HepG2 (cell line): Measurements from ENCODE around the gene HSPB6. TPM values are rescaled to one million over a fixed set of nuclear protein-coding genes. Genes with fewer than 3 reads are reported as not detected.

Experiments
- ATRX ChIP-seq: sonication (generic); formaldehyde crosslinking; IDR thresholded peaks from 2 replicates; pipeline ENCODE4 v1.4.0; 2020; ENCODE audit warnings: missing genetic modification reagents, borderline replicate concordance
- CHD2 ChIP-seq: IDR thresholded peaks from 2 replicates; pipeline ENCODE4 v1.6.1; 2011; ENCODE audit warnings: low read depth, low read length, improper control_type of control experiment
- FOSL1 ChIP-seq: sonication (generic); formaldehyde crosslinking; IDR thresholded peaks from 2 replicates; pipeline ENCODE4 v1.9.0; 2021; ENCODE audit warnings: missing genetic modification reagents, borderline replicate concordance
- MED1 ChIP-seq: sonication (generic); formaldehyde crosslinking; IDR thresholded peaks from 2 replicates; pipeline ENCODE4 v1.4.0; 2020; ENCODE audit warnings: missing genetic modification reagents
- NR2F2 ChIP-seq: IDR thresholded peaks from 2 replicates; pipeline ENCODE4 v1.6.1; 2012; ENCODE audit warnings: low read depth, inconsistent platforms, borderline replicate concordance
- NR2F6 ChIP-seq, 2 experiments: IDR thresholded peaks; 2 replicates each; pipeline ENCODE4 v1.6.1; 2016; ENCODE audit warnings: antibody characterized with exemption in 1 of 2, mild to moderate bottlenecking in 1 of 2
- RARA ChIP-seq: IDR thresholded peaks from 2 replicates; pipeline ENCODE4 v1.6.1; 2016; ENCODE audit warnings: missing genetic modification reagents, missing compliant biosample characterization
- RBM22 ChIP-seq: fragments of 200-400 bp; formaldehyde crosslinking; optimal IDR thresholded peaks from 2 replicates; pipeline ENCODE3; 2017; ENCODE audit warnings: mild to moderate bottlenecking, low read length, moderate library complexity
- SALL1 ChIP-seq: sonication (generic); formaldehyde crosslinking; IDR thresholded peaks from 2 replicates; pipeline ENCODE4 v1.8.0; 2022; ENCODE audit warnings: mild to moderate bottlenecking, missing genetic modification reagents
- SIX1 ChIP-seq: sonication (generic); formaldehyde crosslinking; IDR thresholded peaks from 2 replicates; pipeline ENCODE4 v1.4.0; 2020; ENCODE audit warnings: missing genetic modification reagents, borderline replicate concordance
- SMAD3 ChIP-seq: sonication (generic); formaldehyde crosslinking; IDR thresholded peaks from 2 replicates; pipeline ENCODE4 v1.4.0; 2020; ENCODE audit warnings: missing genetic modification reagents
- TBX2 ChIP-seq: sonication (generic); formaldehyde crosslinking; IDR thresholded peaks from 2 replicates; pipeline ENCODE4 v1.5.0; 2020; ENCODE audit warnings: missing genetic modification reagents, mild to moderate bottlenecking, borderline replicate concordance
- ZFP62 ChIP-seq: sonication (generic); formaldehyde crosslinking; IDR thresholded peaks from 2 replicates; pipeline ENCODE4 v1.4.0; 2020; ENCODE audit warnings: missing genetic modification reagents
- ZNF296 ChIP-seq: sonication (generic); formaldehyde crosslinking; conservative IDR thresholded peaks from 2 replicates; pipeline ENCODE4 v1.5.0; 2020; ENCODE audit warnings: mild to moderate bottlenecking, missing genetic modification reagents
- ZNF333 ChIP-seq: sonication (generic); formaldehyde crosslinking; IDR thresholded peaks from 2 replicates; pipeline ENCODE4 v1.4.0; 2020; ENCODE audit warnings: mild to moderate bottlenecking, missing genetic modification reagents, borderline replicate concordance
- ZNF883 ChIP-seq: sonication (generic); formaldehyde crosslinking; IDR thresholded peaks from 2 replicates; pipeline ENCODE4 v1.5.1; 2020; ENCODE audit warnings: mild to moderate bottlenecking, missing genetic modification reagents; ENCODE audit errors: not compliant biosample characterization
- ZSCAN25 ChIP-seq: sonication (generic); formaldehyde crosslinking; IDR thresholded peaks from 2 replicates; pipeline ENCODE4 v1.8.0; 2022; ENCODE audit warnings: mild to moderate bottlenecking, missing genetic modification reagents
- polyA plus RNA-seq, 8 experiments: library from polyadenylated mRNA; depleted of rRNA in 3 of 8; stranded (reverse) in 7 of 8; unstranded in 1 of 8; fragments of >200 nt; fragmentation: Illumina TruSeq in 4 of 8; extraction: Trizol in 4 of 8; gene quantifications; 2 replicates each; pipeline versions ENCODE4 v1.2.1 to v1.2.3, GENCODE V29; 2011 to 2016; ENCODE audit warnings: low read depth in 4 of 8, missing spikeins in 1 of 8, mixed read lengths in 1 of 8; ENCODE audit not compliant: insufficient read depth in 1 of 8
- total RNA-seq, 5 experiments: library from RNA; depleted of rRNA; stranded (reverse); fragments of >200 nt; fragmentation: Illumina TruSeq; extraction: Trizol; gene quantifications; 2 replicates each; pipeline ENCODE4 v1.2.3, GENCODE V29; 2016; ENCODE audit warnings: low read depth in 1 of 5
- TF ChIP-seq, protein P1 (sequence below): sonication (generic); formaldehyde crosslinking; IDR thresholded peaks from 2 replicates; pipeline ENCODE4 v1.4.0; 2020; ENCODE audit warnings: mild to moderate bottlenecking, missing genetic modification reagents
- TF ChIP-seq, protein P2 (sequence below): IDR thresholded peaks from 2 replicates; pipeline ENCODE4 v1.6.1; 2018; ENCODE audit warnings: missing genetic modification reagents
- TF ChIP-seq, protein P3 (sequence below): sonication (generic); formaldehyde crosslinking; IDR thresholded peaks from 2 replicates; pipeline ENCODE4 v1.4.0; 2020; ENCODE audit warnings: mild to moderate bottlenecking, missing genetic modification reagents

Gene HSPB6
- total and polyA plus RNA-seq, 2 of the 13 experiments (the other 11 are each of a cell fraction or from before 2014, with no cell fraction given), result 0.18 TPM; not detected in 1

DNA sequence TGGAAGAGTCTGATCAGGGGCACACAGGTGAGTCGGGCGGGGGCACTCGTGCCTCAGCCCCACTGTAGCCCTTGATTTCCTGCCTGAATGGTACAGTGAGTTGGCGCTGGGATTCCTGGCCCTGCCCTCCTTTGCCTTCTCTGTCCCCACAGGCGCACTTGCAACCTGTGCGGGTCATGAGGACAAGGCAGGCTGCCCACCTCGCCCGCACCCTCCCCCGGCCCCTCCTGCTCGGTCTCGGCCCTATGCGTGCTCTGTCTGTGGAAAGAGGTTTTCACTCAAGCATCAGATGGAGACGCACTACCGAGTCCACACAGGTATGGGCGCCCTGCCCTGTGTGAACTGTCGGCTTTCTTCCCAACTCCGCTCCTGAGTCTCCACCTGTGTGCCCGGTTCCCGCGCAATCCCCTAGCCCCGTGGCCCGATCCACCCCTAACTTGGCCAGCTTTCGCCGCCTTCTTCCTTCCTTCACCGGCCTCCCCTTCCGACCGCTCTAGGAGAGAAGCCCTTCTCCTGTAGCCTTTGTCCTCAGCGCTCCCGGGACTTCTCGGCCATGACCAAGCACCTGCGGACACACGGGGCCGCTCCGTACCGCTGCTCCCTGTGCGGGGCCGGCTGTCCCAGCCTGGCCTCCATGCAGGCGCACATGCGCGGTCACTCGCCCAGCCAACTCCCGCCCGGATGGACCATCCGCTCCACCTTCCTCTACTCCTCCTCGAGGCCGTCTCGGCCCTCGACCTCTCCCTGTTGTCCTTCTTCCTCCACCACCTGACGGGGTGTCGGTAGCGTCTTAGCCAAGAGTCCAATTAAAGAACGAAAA lies 40.6 kb downstream of the HSPB6 start (continued):
- TF ChIP-seq FOSL1 (CRISPR knock-in tag) (no peak), SALL1 (CRISPR knock-in tag) (no peak; the same call in 1 of the 2 replicates), NR2F2 (no peak; the same call in 1 of the 2 replicates), RARA (CRISPR knock-in tag) (no peak), TBX2 (CRISPR knock-in tag) (peak; percentile 64; the same call in 1 of the 2 replicates), CHD2 (no peak), ZNF296 (CRISPR knock-in tag) (no peak), ATRX (no peak), ZSCAN25 (CRISPR knock-in tag) (no peak), ZFP62 (CRISPR knock-in tag) (no peak), NR2F6 (IDR thresholded peaks at IDR 0.05) (no peak), NR2F6 (CRISPR knock-in tag; IDR thresholded peaks at IDR 0.05) (no peak), SMAD3 (CRISPR knock-in tag) (0 out of 2 replicates have a peak, but pooled peaks have one; percentile 18), ZNF333 (CRISPR knock-in tag) (0 out of 2 replicates have a peak, but pooled peaks have one; percentile 22), RBM22 (no peak), MED1 (CRISPR knock-in tag) (no peak), ZNF883 (peak; percentile 58), SIX1 (CRISPR knock-in tag) (no peak)
- TF ChIP-seq, protein P1, sequence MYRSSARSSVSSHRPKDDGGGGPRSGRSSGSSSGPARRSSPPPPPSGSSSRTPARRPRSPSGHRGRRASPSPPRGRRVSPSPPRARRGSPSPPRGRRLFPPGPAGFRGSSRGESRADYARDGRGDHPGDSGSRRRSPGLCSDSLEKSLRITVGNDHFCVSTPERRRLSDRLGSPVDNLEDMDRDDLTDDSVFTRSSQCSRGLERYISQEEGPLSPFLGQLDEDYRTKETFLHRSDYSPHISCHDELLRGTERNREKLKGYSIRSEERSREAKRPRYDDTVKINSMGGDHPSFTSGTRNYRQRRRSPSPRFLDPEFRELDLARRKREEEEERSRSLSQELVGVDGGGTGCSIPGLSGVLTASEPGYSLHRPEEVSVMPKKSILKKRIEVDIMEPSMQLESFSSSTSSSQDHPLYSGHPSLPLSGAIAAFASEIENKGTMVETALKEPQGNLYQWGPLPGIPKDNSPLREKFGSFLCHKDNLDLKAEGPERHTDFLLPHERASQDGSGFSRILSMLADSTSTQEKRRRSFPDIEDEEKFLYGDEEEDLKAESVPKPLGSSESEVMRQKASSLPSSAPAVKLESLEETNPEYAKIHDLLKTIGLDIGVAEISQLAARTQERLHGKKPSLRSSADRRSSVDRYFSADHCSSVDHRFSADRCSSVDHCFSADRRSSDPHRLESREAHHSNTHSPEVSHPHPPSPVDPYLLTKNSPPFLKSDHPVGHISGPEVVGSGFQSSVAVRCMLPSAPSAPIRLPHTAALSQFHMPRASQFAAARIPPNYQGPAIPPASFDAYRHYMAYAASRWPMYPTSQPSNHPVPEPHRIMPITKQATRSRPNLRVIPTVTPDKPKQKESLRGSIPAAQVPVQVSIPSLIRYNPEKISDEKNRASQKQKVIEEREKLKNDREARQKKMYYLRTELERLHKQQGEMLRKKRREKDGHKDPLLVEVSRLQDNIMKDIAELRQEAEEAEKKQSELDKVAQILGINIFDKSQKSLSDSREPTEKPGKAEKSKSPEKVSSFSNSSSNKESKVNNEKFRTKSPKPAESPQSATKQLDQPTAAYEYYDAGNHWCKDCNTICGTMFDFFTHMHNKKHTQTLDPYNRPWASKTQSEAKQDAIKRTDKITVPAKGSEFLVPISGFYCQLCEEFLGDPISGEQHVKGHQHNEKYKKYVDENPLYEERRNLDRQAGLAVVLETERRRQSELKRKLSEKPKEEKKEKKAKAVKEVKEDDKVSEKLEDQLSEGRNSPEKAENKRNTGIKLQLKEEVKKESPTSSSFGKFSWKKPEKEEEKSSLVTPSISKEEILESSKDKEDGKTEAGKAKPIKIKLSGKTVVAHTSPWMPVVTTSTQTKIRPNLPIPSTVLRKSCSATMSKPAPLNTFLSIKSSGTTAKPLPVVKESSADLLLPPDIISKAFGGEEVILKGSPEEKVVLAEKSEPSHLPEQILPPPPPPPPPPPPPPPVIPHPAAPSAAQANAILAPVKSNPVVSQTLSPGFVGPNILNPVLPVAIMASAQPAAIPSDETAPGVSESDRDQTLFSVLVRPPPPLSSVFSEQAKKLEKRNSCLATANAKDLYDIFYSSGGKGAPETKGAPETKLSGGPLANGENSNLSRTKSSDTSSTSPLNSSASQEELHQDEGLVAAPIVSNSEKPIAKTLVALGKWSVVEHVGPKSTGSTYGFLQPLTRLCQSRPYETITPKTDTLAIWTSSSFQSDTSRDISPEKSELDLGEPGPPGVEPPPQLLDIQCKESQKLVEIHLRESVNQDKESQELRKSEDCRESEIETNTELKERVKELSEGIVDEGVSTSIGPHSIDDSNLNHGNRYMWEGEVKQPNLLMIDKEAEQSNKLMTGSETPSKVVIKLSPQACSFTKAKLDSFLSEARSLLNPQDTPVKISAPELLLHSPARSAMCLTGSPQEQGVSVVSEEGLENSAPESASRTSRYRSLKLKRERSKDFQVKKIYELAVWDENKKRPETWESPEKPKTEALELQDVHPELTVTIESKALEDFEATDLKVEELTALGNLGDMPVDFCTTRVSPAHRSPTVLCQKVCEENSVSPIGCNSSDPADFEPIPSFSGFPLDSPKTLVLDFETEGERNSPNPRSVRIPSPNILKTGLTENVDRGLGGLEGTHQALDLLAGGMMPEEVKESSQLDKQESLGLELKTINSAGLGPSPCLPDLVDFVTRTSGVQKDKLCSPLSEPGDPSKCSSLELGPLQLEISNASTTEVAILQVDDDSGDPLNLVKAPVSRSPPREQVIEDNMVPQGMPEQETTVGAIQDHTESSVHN (CRISPR knock-in tag), result 0 out of 2 replicates have a peak, but pooled peaks have one; percentile 17
- TF ChIP-seq, protein P2, sequence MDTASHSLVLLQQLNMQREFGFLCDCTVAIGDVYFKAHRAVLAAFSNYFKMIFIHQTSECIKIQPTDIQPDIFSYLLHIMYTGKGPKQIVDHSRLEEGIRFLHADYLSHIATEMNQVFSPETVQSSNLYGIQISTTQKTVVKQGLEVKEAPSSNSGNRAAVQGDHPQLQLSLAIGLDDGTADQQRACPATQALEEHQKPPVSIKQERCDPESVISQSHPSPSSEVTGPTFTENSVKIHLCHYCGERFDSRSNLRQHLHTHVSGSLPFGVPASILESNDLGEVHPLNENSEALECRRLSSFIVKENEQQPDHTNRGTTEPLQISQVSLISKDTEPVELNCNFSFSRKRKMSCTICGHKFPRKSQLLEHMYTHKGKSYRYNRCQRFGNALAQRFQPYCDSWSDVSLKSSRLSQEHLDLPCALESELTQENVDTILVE, result no peak
- TF ChIP-seq, protein P3, sequence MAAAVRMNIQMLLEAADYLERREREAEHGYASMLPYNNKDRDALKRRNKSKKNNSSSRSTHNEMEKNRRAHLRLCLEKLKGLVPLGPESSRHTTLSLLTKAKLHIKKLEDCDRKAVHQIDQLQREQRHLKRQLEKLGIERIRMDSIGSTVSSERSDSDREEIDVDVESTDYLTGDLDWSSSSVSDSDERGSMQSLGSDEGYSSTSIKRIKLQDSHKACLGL (CRISPR knock-in tag), result peak; percentile 69; the same call in 1 of the 2 replicates
